ENCODE data around the gene SPATA12. TPM values are rescaled to one million over a fixed set of nuclear protein-coding genes. Genes with fewer than 3 reads are reported as not detected.

Gene SPATA12
- total RNA-seq, 1 experiment from 2014 or later = 0.10 TPM

DNA sequence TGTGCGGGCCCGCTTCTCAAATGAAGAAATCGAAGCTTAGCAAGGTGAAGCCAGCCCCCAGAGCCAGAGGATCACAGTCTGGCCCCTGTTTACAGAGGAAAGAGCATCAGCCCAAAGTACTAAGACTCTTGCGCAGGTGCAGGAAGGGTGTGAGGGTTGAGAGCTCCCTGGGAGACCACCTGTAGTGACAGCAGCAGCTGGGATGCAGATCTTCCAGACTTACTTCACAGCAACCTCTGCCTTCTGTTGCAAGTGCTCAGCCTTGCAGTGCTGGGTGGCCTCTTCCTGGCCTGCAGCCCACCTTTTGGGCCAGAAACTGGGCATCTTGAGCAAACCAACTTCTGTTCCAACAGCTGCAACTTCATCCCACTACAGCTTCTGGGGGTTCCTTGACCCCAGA lies 19.7 kb downstream of the SPATA12 start:
- H3K27me3 ChIP-seq (ENCODE audit: control insufficient read depth, insufficient read depth, low read length) = no peaks in the 10 kb centered on the region
- peaks cover 4% of the 10 kb centered on the region; the same call in 1 of the 2 replicates for H3K4me1 ChIP-seq (ENCODE audit: control insufficient read depth, insufficient read depth, low read length)
- ATAC-seq (no peak), DNase-seq (ENCODE audit: low read depth, low spot score) (no peak)
- no peaks in the 10 kb centered on the region for H3K9me3 ChIP-seq (ENCODE audit: control insufficient read depth, insufficient read depth, low read depth, low read length)
- in situ Hi-C loops (cut with HindIII; ENCODE audit: low pct_unique_long_range_greater_than_20kb, low sequenced_read_pairs) (loop anchor here (25.0 kb wide), 1 partner anchor 93 kb away; no protein-coding TSS in a partner anchor), intact Hi-C loops (cut with micrococcal nuclease; ENCODE audit: unreplicated experiment) (no loop called here)
- no TSS peak for BruUV-seq (replicated peaks)
- ChIA-PET CTCF (no interaction called here), POLR2A (interaction anchor here (0.6 kb wide), 1 partner anchor 55 kb away, joined by 4 read pairs; no protein-coding TSS in a partner anchor)
- 0 out of 2 replicates have a peak overlapping the region, but pooled peaks have one; percentile 70 for H3K27ac ChIP-seq (ENCODE audit: low read length)
- peak overlapping the region; percentile 74 to 76; a peak in 2 of 4 replicates for H3K4me3 ChIP-seq (ENCODE audit: low read depth in 2 of 2, low read length in 2 of 2)
- TF ChIP-seq, protein P1, sequence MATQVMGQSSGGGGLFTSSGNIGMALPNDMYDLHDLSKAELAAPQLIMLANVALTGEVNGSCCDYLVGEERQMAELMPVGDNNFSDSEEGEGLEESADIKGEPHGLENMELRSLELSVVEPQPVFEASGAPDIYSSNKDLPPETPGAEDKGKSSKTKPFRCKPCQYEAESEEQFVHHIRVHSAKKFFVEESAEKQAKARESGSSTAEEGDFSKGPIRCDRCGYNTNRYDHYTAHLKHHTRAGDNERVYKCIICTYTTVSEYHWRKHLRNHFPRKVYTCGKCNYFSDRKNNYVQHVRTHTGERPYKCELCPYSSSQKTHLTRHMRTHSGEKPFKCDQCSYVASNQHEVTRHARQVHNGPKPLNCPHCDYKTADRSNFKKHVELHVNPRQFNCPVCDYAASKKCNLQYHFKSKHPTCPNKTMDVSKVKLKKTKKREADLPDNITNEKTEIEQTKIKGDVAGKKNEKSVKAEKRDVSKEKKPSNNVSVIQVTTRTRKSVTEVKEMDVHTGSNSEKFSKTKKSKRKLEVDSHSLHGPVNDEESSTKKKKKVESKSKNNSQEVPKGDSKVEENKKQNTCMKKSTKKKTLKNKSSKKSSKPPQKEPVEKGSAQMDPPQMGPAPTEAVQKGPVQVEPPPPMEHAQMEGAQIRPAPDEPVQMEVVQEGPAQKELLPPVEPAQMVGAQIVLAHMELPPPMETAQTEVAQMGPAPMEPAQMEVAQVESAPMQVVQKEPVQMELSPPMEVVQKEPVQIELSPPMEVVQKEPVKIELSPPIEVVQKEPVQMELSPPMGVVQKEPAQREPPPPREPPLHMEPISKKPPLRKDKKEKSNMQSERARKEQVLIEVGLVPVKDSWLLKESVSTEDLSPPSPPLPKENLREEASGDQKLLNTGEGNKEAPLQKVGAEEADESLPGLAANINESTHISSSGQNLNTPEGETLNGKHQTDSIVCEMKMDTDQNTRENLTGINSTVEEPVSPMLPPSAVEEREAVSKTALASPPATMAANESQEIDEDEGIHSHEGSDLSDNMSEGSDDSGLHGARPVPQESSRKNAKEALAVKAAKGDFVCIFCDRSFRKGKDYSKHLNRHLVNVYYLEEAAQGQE (IDR thresholded peaks at IDR 0.05; ENCODE audit: insufficient read depth in 1 of 2, low read depth in 2 of 2, low read length in 1 of 2) = no peak
- TF ChIP-seq POLR2AphosphoS5 (IDR thresholded peaks at IDR 0.05; ENCODE audit: low read depth, low read length) = no peak
- no peak for TF ChIP-seq SIN3A (IDR thresholded peaks at IDR 0.05; ENCODE audit: borderline replicate concordance, insufficient read depth, low read depth, low read length)
- TF ChIP-seq CTCF (IDR thresholded peaks at IDR 0.05) = no peak
- no peak for TF ChIP-seq TCF7L2 (IDR thresholded peaks at IDR 0.05; ENCODE audit: low read depth, low read length)
- no peaks in the 10 kb centered on the region for H3K36me3 ChIP-seq (ENCODE audit: control insufficient read depth, insufficient read depth, low read length)

GRCh38 chr3:57081173-57081572 lies 20.7 kb downstream of the SPATA12 start:
- Histone ChIP-seq H3K27me3 (ENCODE audit: control insufficient read depth, insufficient read depth, low read length) (no peaks in the 10 kb centered on the region), H3K4me1 (ENCODE audit: control insufficient read depth, insufficient read depth, low read length) (peaks cover 4% of the 10 kb centered on the region; the same call in 1 of the 2 replicates), H3K36me3 (ENCODE audit: control insufficient read depth, insufficient read depth, low read length) (no peaks in the 10 kb centered on the region), H3K27ac (ENCODE audit: low read length) (no peak overlapping the region), H3K9me3 (ENCODE audit: control insufficient read depth, insufficient read depth, low read depth, low read length) (no peaks in the 10 kb centered on the region), H3K4me3 (ENCODE audit: low read depth in 2 of 2, low read length in 2 of 2) (no peak overlapping the region)
- CTCF ChIA-PET = no interaction called here
- ATAC-seq (no peak), DNase-seq (ENCODE audit: low read depth, low spot score) (no peak)
- POLR2A ChIA-PET = no interaction called here
- intact Hi-C loops (cut with micrococcal nuclease; ENCODE audit: unreplicated experiment) (no loop called here), in situ Hi-C loops (cut with HindIII; ENCODE audit: low pct_unique_long_range_greater_than_20kb, low sequenced_read_pairs) (loop anchor here (25.0 kb wide), 1 partner anchor 94 kb away; no protein-coding TSS in a partner anchor)
- BruUV-seq (replicated peaks) = no TSS peak
- no peak for TF ChIP-seq SIN3A (IDR thresholded peaks at IDR 0.05; ENCODE audit: borderline replicate concordance, insufficient read depth, low read depth, low read length)
- no peak for TF ChIP-seq TCF7L2 (IDR thresholded peaks at IDR 0.05; ENCODE audit: low read depth, low read length)
- TF ChIP-seq POLR2AphosphoS5 (IDR thresholded peaks at IDR 0.05; ENCODE audit: low read depth, low read length) = no peak
- TF ChIP-seq, protein P1 (IDR thresholded peaks at IDR 0.05; ENCODE audit: insufficient read depth in 1 of 2, low read depth in 2 of 2, low read length in 1 of 2) = no peak
- TF ChIP-seq CTCF (IDR thresholded peaks at IDR 0.05) = no peak

All from Panc1 (cell line).